H1 (cell line): Measurements from ENCODE around the gene MIF. TPM values are rescaled to one million over a fixed set of nuclear protein-coding genes. Genes with fewer than 3 reads are reported as not detected.

Experiments used
- CTCF ChIA-PET: fragments of 300-600 bp; sonication (Branson Sonifier 250); formaldehyde crosslinking; loops from one replicate; lab custom pipeline; 2021; ENCODE audit not compliant: partially characterized antibody; lab: Charles Lee
- POLR2A ChIA-PET: fragments of 300-600 bp; sonication (Branson Sonifier 250); formaldehyde crosslinking; loops from one replicate; lab custom pipeline; 2021; ENCODE audit warnings: inconsistent platforms; ENCODE audit not compliant: partially characterized antibody; lab: Charles Lee
- DNase-seq, 2 experiments: peaks; one replicate each; pipeline versions ENCODE4 v3.0.0 to v3.0.0-alpha.2; 2010 to 2022; ENCODE audit warnings: low spot score in 2 of 2, low read depth in 1 of 2, mixed read lengths in 1 of 2
- FAIRE-seq: peaks from 2 replicates; lab custom pipeline; 2011; peaks lifted over from hg19 to GRCh38; lab: Jason Lieb, UNC
- H2AFZ ChIP-seq: 2 replicates; pipeline ENCODE4 v1.8.1; 2012; ENCODE audit warnings: low read length, inconsistent platforms
- H2AK5ac ChIP-seq: 2 replicates; pipeline ENCODE4 v1.6.1; 2013; ENCODE audit warnings: low read depth, low read length
- H2BK120ac ChIP-seq: replicated peaks from 2 replicates; pipeline ENCODE3; 2013; ENCODE audit warnings: low read depth, low read length, inconsistent platforms
- H2BK12ac ChIP-seq: 2 replicates; pipeline ENCODE4 v1.6.1; 2013; ENCODE audit warnings: low read depth, low read length
- H2BK15ac ChIP-seq: 2 replicates; pipeline ENCODE4 v1.6.1; 2013; ENCODE audit warnings: low read length
- H2BK20ac ChIP-seq: 2 replicates; pipeline ENCODE4 v1.6.1; 2013; ENCODE audit warnings: low read length
- H2BK5ac ChIP-seq: 2 replicates; pipeline ENCODE4 v1.6.1; 2013; ENCODE audit warnings: low read depth, low read length
- H3K14ac ChIP-seq: 2 replicates; pipeline ENCODE4 v1.6.1; 2013; ENCODE audit warnings: inconsistent platforms; ENCODE audit not compliant: insufficient read length
- H3K18ac ChIP-seq: 2 replicates; pipeline ENCODE4 v1.6.1; 2013; ENCODE audit warnings: low read length; ENCODE audit errors: extremely low read depth
- H3K23ac ChIP-seq: 2 replicates; pipeline ENCODE4 v1.6.1; 2013; ENCODE audit warnings: inconsistent platforms; ENCODE audit not compliant: insufficient read length
- H3K23me2 ChIP-seq: 2 replicates; pipeline ENCODE4 v1.6.1; 2013; ENCODE audit warnings: low read depth, low read length
- H3K27ac ChIP-seq: 2 replicates; pipeline ENCODE4 v1.6.1; 2011; ENCODE audit warnings: low read depth, low read length, inconsistent platforms
- H3K27me3 ChIP-seq, 4 experiments: replicated peaks in 1 of 4; 1 replicate in 1 of 4; 2 replicates in 3 of 4; pipeline versions ENCODE4 v1.6.1 to v1.8.1; 2011 to 2013; ENCODE audit warnings: low read length in 3 of 4, mild to moderate bottlenecking in 3 of 4, inconsistent platforms in 2 of 4, mixed read lengths in 2 of 4, moderate library complexity in 1 of 4; ENCODE audit not compliant: control insufficient read depth in 3 of 4, insufficient read depth in 3 of 4; ENCODE audit errors: extremely low read depth in 1 of 4
- H3K36me3 ChIP-seq, 4 experiments: 2 replicates each; pipeline versions ENCODE4 v1.6.1 to v1.8.1; 2011 to 2013; ENCODE audit warnings: mild to moderate bottlenecking in 4 of 4, low read length in 3 of 4, moderate library complexity in 2 of 4, control low read depth in 1 of 4, inconsistent platforms in 1 of 4; ENCODE audit not compliant: insufficient read depth in 4 of 4, control insufficient read depth in 2 of 4
- H3K4ac ChIP-seq: replicated peaks from 2 replicates; pipeline ENCODE3; 2013; ENCODE audit warnings: low read length, low read depth, mixed read lengths, inconsistent platforms; ENCODE audit not compliant: insufficient read length
- H3K4me1 ChIP-seq, 4 experiments: replicated peaks in 1 of 4; 1 replicate in 1 of 4; 2 replicates in 3 of 4; pipeline versions ENCODE4 v1.6.1 to v1.8.1; 2011 to 2013; ENCODE audit warnings: low read length in 3 of 4, inconsistent platforms in 2 of 4, mixed read lengths in 1 of 4; ENCODE audit not compliant: insufficient read depth in 4 of 4, control insufficient read depth in 3 of 4
- H3K4me2 ChIP-seq, 2 experiments: 2 replicates each; pipeline versions ENCODE4 v1.6.1 to v1.8.1; 2011 to 2013; ENCODE audit warnings: low read depth in 2 of 2, low read length in 2 of 2, control low read depth in 1 of 2, inconsistent platforms in 1 of 2, mild to moderate bottlenecking in 1 of 2; ENCODE audit not compliant: insufficient read depth in 1 of 2
- H3K4me3 ChIP-seq, 4 experiments: fragments of 200-600, 300-600 bp in 1 of 4; sonication (generic), shearing (Covaris generic), sonication (Bioruptor Twin) in 1 of 4; 2 replicates each; pipeline versions ENCODE4 v1.5.1 to v1.8.1; 2011 to 2016; ENCODE audit warnings: low read length in 4 of 4, low read depth in 3 of 4, control low read depth in 2 of 4, inconsistent platforms in 2 of 4, mild to moderate bottlenecking in 2 of 4, mixed read lengths in 1 of 4, moderate library complexity in 1 of 4; ENCODE audit not compliant: insufficient read depth in 2 of 4; ENCODE audit errors: extremely low read depth in 1 of 4
- H3K56ac ChIP-seq: replicated peaks from 2 replicates; pipeline ENCODE3; 2013; ENCODE audit warnings: low read depth, mild to moderate bottlenecking, mixed read lengths, low read length, inconsistent platforms; ENCODE audit not compliant: insufficient read length
- H3K79me1 ChIP-seq: 2 replicates; pipeline ENCODE4 v1.6.1; 2013; ENCODE audit warnings: low read depth, low read length, control low read depth
- H3K79me2 ChIP-seq, 2 experiments: 2 replicates each; pipeline versions ENCODE4 v1.6.1 to v1.8.1; 2012 to 2013; ENCODE audit warnings: low read length in 2 of 2, mild to moderate bottlenecking in 2 of 2, inconsistent platforms in 1 of 2; ENCODE audit not compliant: insufficient read depth in 2 of 2, control insufficient read depth in 1 of 2
- H3K9ac ChIP-seq, 4 experiments: replicated peaks in 1 of 4; 1 replicate in 1 of 4; 2 replicates in 3 of 4; pipeline versions ENCODE4 v1.6.1 to v1.8.1; 2011 to 2013; ENCODE audit warnings: low read depth in 3 of 4, low read length in 3 of 4, control low read depth in 2 of 4, mild to moderate bottlenecking in 2 of 4, moderate library complexity in 2 of 4, inconsistent platforms in 1 of 4; ENCODE audit errors: extremely low read depth in 1 of 4
- H3K9me3 ChIP-seq, 2 experiments: 2 replicates each; pipeline versions ENCODE4 v1.6.1 to v1.8.1; 2012 to 2013; ENCODE audit warnings: mild to moderate bottlenecking in 2 of 2, moderate library complexity in 2 of 2, control low read depth in 1 of 2, inconsistent platforms in 1 of 2, low read depth in 1 of 2, low read length in 1 of 2, mixed read lengths in 1 of 2; ENCODE audit not compliant: insufficient read depth in 2 of 2
- H4K20me1 ChIP-seq, 2 experiments: replicated peaks in 1 of 2; 2 replicates each; pipeline versions ENCODE3 to v1.8.1; 2011 to 2013; ENCODE audit warnings: inconsistent platforms in 2 of 2, low read length in 2 of 2, mild to moderate bottlenecking in 1 of 2; ENCODE audit not compliant: insufficient read depth in 2 of 2, control insufficient read depth in 1 of 2
- H4K5ac ChIP-seq: 2 replicates; pipeline ENCODE4 v1.6.1; 2013; ENCODE audit warnings: low read length, low read depth, mixed read lengths, inconsistent platforms; ENCODE audit not compliant: insufficient read length
- H4K8ac ChIP-seq: 2 replicates; pipeline ENCODE4 v1.8.0; 2013; ENCODE audit warnings: mild to moderate bottlenecking, moderate library complexity, low read length, inconsistent platforms; ENCODE audit not compliant: insufficient read depth; ENCODE audit errors: extremely low read depth
- H4K91ac ChIP-seq: replicated peaks from 2 replicates; pipeline ENCODE3; 2013; ENCODE audit warnings: low read length, mixed read lengths, inconsistent platforms; ENCODE audit not compliant: insufficient read length
- CTBP2 ChIP-seq: IDR thresholded peaks from 2 replicates; pipeline ENCODE4 v1.7.0; 2011; ENCODE audit warnings: borderline replicate concordance, mild to moderate bottlenecking, moderate library complexity, mixed read lengths, low read length; ENCODE audit not compliant: insufficient read depth, insufficient read length
- E2F6 ChIP-seq: IDR thresholded peaks from 2 replicates; pipeline ENCODE4 v1.6.1; 2012; ENCODE audit warnings: inconsistent platforms
- HDAC6 ChIP-seq: IDR thresholded peaks from one replicate; pipeline ENCODE4 v1.7.1; 2012; ENCODE audit warnings: low read depth, mild to moderate bottlenecking, inconsistent platforms, low read length, moderate library complexity
- KDM1A ChIP-seq: fragments of 200-600, 300-600 bp; sonication (generic); IDR thresholded peaks from 2 replicates; pipeline ENCODE4 v1.7.1; 2016; ENCODE audit warnings: mild to moderate bottlenecking, low read length, borderline replicate concordance
- MAFK ChIP-seq: IDR thresholded peaks from 2 replicates; pipeline ENCODE4 v1.6.1; 2012; ENCODE audit warnings: low read depth, mild to moderate bottlenecking, improper control_type of control experiment, low read length
- NRF1 ChIP-seq: IDR thresholded peaks from 2 replicates; pipeline ENCODE4 v1.6.1; 2011; ENCODE audit warnings: mild to moderate bottlenecking, low read depth, low read length, improper control_type of control experiment
- RBBP5 ChIP-seq: IDR thresholded peaks from 2 replicates; pipeline ENCODE4 v1.7.1; 2012; ENCODE audit warnings: low read depth, mild to moderate bottlenecking, inconsistent platforms, low read length, moderate library complexity, borderline replicate concordance
- RXRA ChIP-seq: IDR thresholded peaks from 2 replicates; pipeline ENCODE4 v1.6.1; 2011; ENCODE audit warnings: low read depth, mild to moderate bottlenecking, low read length, moderate library complexity; ENCODE audit not compliant: insufficient read depth
- SIRT6 ChIP-seq: IDR thresholded peaks from one replicate; pipeline ENCODE4 v1.7.1; 2012; ENCODE audit warnings: low read length, inconsistent platforms
- SP1 ChIP-seq: IDR thresholded peaks from 2 replicates; pipeline ENCODE4 v1.6.1; 2011; ENCODE audit warnings: low read depth, low read length
- SP2 ChIP-seq: IDR thresholded peaks from 2 replicates; pipeline ENCODE4 v1.6.1; 2012; ENCODE audit warnings: mild to moderate bottlenecking, low read length, inconsistent platforms
- SUZ12 ChIP-seq: fragments of 200-600 bp; sonication (generic); IDR thresholded peaks from 2 replicates; pipeline ENCODE4 v1.6.1; 2012; ENCODE audit warnings: mild to moderate bottlenecking, inconsistent platforms, low read length, moderate library complexity, mixed read lengths
- TAF1 ChIP-seq: IDR thresholded peaks from 2 replicates; pipeline ENCODE4 v1.6.1; 2011; ENCODE audit warnings: mild to moderate bottlenecking, low read depth, low read length
- ZNF274 ChIP-seq: IDR thresholded peaks from 2 replicates; pipeline ENCODE4 v1.7.0; 2012; ENCODE audit warnings: low read length, borderline replicate concordance; ENCODE audit errors: extremely low read depth
- WGBS, 2 experiments: shearing (Covaris generic) in 1 of 2; methylation state at CpG; one replicate each; pipeline versions ENCODE4 v1.1.6 to v1.1.7; 2013 to 2015; ENCODE audit warnings: low lambda C conversion rate in 2 of 2, mixed read lengths in 2 of 2, inconsistent platforms in 1 of 2, low coverage in 1 of 2, missing lambda C conversion rate in 1 of 2; ENCODE audit not compliant: insufficient replicate concordance in 2 of 2, insufficient coverage in 1 of 2, insufficient read length in 1 of 2; ENCODE audit errors: extremely low coverage in 1 of 2, missing lambda C conversion rate in 1 of 2; 5-methylcytosine and 5-hydroxymethylcytosine counted together
- polyA plus RNA-seq, 7 experiments: library from polyadenylated mRNA; depleted of rRNA in 3 of 7; stranded (reverse) in 5 of 7; unstranded in 2 of 7; fragments of >200 nt in 5 of 7; fragments of 200-250 nt in 2 of 7; gene quantifications; 1 replicate in 5 of 7; 2 replicates in 1 of 7; 4 replicates in 1 of 7; pipeline versions ENCODE4 v1.2.1 to v1.2.3, GENCODE V29; 2011 to 2013; ENCODE audit warnings: missing spikeins in 2 of 7, mixed read lengths in 2 of 7
- total RNA-seq: library from RNA; stranded (reverse); fragmentation: NEBNext Ultra II Directional; extraction: Animal tissue kit (Norgen Biotek cat#: 25700); gene quantifications from 2 replicates; pipeline ENCODE4 v1.2.1, GENCODE V29; 2021

The MIF gene
- total and polyA plus RNA-seq, 2 of the 8 experiments (the other 6 are each of a cell fraction or from before 2014, with no cell fraction given) = 1,082 to 1,870 TPM

- Histone ChIP-seq H3K4me2 (no peak overlapping the region), H3K9ac (no peak overlapping the region), H2BK20ac (no peak overlapping the region), H3K18ac (0 out of 2 replicates have a peak overlapping the region, but pooled peaks have one; percentile 42), H2BK15ac (no peak overlapping the region), H3K4me3 (no peak overlapping the region), H3K23ac (no peak overlapping the region), H3K4ac (no peak overlapping the region), H3K79me2 (peaks cover 0 to 7% of the 10 kb centered on the region in 2 experiments; a peak in 1 of 4 replicates), H4K91ac (no peak overlapping the region), H3K9me3 (peaks cover 2 to 5% of the 10 kb centered on the region in 2 experiments; a peak in 1 of 4 replicates), H3K56ac (no peak overlapping the region), H3K79me1 (no peaks in the 10 kb centered on the region; the same call in none of the 2 replicates), H2AFZ (no peak overlapping the region), H3K27me3 (no peaks in the 10 kb centered on the region), H2BK120ac (no peak overlapping the region), H3K36me3 (peaks cover 14 to 20% (median 18%) of the 10 kb centered on the region in 4 experiments), H3K14ac (no peak overlapping the region), H3K4me1 (peaks cover 9 to 34% (median 15%) of the 10 kb centered on the region in 4 experiments), H4K5ac (no peak overlapping the region), H2BK12ac (no peak overlapping the region), H2BK5ac (no peak overlapping the region), H4K8ac (no peak overlapping the region), H3K27ac (no peak overlapping the region), H4K20me1 (peaks cover 5 to 11% of the 10 kb centered on the region in 2 experiments), H2AK5ac (no peak overlapping the region), H3K23me2 (peaks cover 6% of the 10 kb centered on the region)
- ChIA-PET POLR2A (interaction anchor here (0.8 to 1.8 kb wide), 5 partner anchors 8 to 22 kb away, joined by 3 to 15 read pairs (median 6); no protein-coding TSS in a partner anchor), CTCF (interaction anchor here (1.8 to 2.0 kb wide), 2 partner anchors 12 to 35 kb away, joined by 5 to 13 read pairs; no protein-coding TSS in a partner anchor)
- FAIRE-seq (no peak), DNase-seq (no peak)
- 80% methylated on average over 2 of the region's 3 CpGs; no CpG with 5 or more reads in 1 of the 2 experiments for WGBS, 2 experiments
- TF ChIP-seq E2F6 (no peak), NRF1 (no peak), SUZ12 (no peak), ZNF274 (no peak), MAFK (no peak), RXRA (no peak), RBBP5 (no peak), CTBP2 (no peak), TAF1 (no peak), HDAC6 (no peak), KDM1A (no peak), SP2 (no peak), SIRT6 (no peak), SP1 (no peak)
Measured at GRCh38 chr22:23897320-23897719, 3.1 kb downstream of the MIF start.
